K562 (cell line): ENCODE measurements around the gene ZNF74. TPM values are rescaled to one million over a fixed set of nuclear protein-coding genes. Genes with fewer than 3 reads are reported as not detected.

Experiments
- ATAC-seq: fragments of 200-7000 bp; cut with Tn5 transposase; 3 replicates; pipeline ENCODE4 v1.9.1; 2020; ENCODE audit warnings: moderate library complexity
- Bru-seq: library from RNA; stranded (reverse); fragments of 400-500 nt; gene quantifications from one replicate; lab custom pipeline; 2021; lab: Mats Ljungman, UMichigan
- BruChase-seq, 2 experiments: library from RNA; stranded (reverse); fragments of 400-500 nt; gene quantifications; one replicate each; lab custom pipeline; 2021; lab: Mats Ljungman, UMichigan
- BruUV-seq: library from RNA; stranded (reverse); fragments of 400-500 nt; replicated peaks from 2 replicates; lab custom pipeline; 2021; lab: Mats Ljungman, UMichigan
- CTCF ChIA-PET: fragments of 300-600 bp; formaldehyde crosslinking; extraction: SDS; loops from one replicate; lab custom pipeline; 2021; ENCODE audit warnings: low intra/inter-chr PET ratio; lab: Yijun Ruan, JAX
- POLR2A ChIA-PET: fragments of 300-600, 350-650 bp; sonication (Branson Sonifier 250); formaldehyde crosslinking; extraction: SDS; loops from one replicate; lab custom pipeline; 2021; ENCODE audit warnings: antibody characterized with exemption, inconsistent platforms; lab: Yijun Ruan, JAX
- DNase-seq, 4 experiments: peaks; one replicate each; pipeline versions ENCODE4 v3.0.0 to v3.0.0-alpha.2; 2011 to 2018; ENCODE audit warnings: low spot score in 3 of 4, mixed read lengths in 3 of 4; ENCODE audit errors: extremely low read depth in 1 of 4
- FAIRE-seq: peaks from 2 replicates; lab custom pipeline; 2011; peaks lifted over from hg19 to GRCh38; lab: Jason Lieb, UNC
- H2AFZ ChIP-seq: 2 replicates; pipeline ENCODE4 v1.6.0; 2011; ENCODE audit warnings: low read depth, low read length, control low read depth, inconsistent platforms
- H3K27ac ChIP-seq: fragments of 200-600 bp; 3 replicates; pipeline ENCODE4 v1.8.0; 2011; ENCODE audit warnings: low read depth, mild to moderate bottlenecking, control low read depth, inconsistent platforms, low read length, moderate library complexity, mixed read lengths; ENCODE audit errors: extremely low read depth
- H3K27me3 ChIP-seq, 2 experiments: fragments of 300-600 bp in 1 of 2; 2 replicates in 1 of 2; 3 replicates in 1 of 2; pipeline versions ENCODE4 v1.6.0 to v1.8.0; 2011; ENCODE audit warnings: inconsistent platforms in 2 of 2, low read length in 2 of 2, mild to moderate bottlenecking in 1 of 2, mixed read lengths in 1 of 2, moderate library complexity in 1 of 2; ENCODE audit not compliant: control insufficient read depth in 2 of 2, insufficient read depth in 2 of 2
- H3K36me3 ChIP-seq: fragments of 300-600 bp; 3 replicates; pipeline ENCODE4 v1.8.0; 2011; ENCODE audit warnings: mild to moderate bottlenecking, low read length, inconsistent platforms; ENCODE audit not compliant: control insufficient read depth, insufficient read depth
- H3K4me1 ChIP-seq, 2 experiments: fragments of 200-600 bp in 1 of 2; replicated peaks in 1 of 2; 2 replicates in 1 of 2; 3 replicates in 1 of 2; pipeline versions ENCODE4 v1.5.1 to v1.8.0; 2011; ENCODE audit warnings: inconsistent platforms in 2 of 2, low read length in 2 of 2, mild to moderate bottlenecking in 1 of 2, mixed read lengths in 1 of 2, moderate library complexity in 1 of 2; ENCODE audit not compliant: control insufficient read depth in 2 of 2, insufficient read depth in 2 of 2
- H3K4me2 ChIP-seq: 2 replicates; pipeline ENCODE4 v1.6.1; 2011; ENCODE audit warnings: low read length, control low read depth, inconsistent platforms, mixed read lengths; ENCODE audit not compliant: insufficient read depth
- H3K4me3 ChIP-seq: fragments of 200-600 bp; sonication (generic), shearing (Covaris generic); 2 replicates; pipeline ENCODE4 v1.5.1; 2016; ENCODE audit warnings: control low read depth, inconsistent platforms
- H3K79me2 ChIP-seq: fragments of 200-600 bp; 3 replicates; pipeline ENCODE4 v1.8.0; 2011; ENCODE audit warnings: low read length, inconsistent platforms; ENCODE audit not compliant: control insufficient read depth, insufficient read depth
- H3K9ac ChIP-seq, 2 experiments: 2 replicates each; pipeline versions ENCODE4 v1.6.0 to v1.6.1; 2011; ENCODE audit warnings: low read depth in 2 of 2, low read length in 2 of 2, control low read depth in 1 of 2, inconsistent platforms in 1 of 2, mild to moderate bottlenecking in 1 of 2, mixed read lengths in 1 of 2; ENCODE audit not compliant: insufficient read depth in 1 of 2
- H3K9me1 ChIP-seq: one replicate; pipeline ENCODE4 v1.6.0; 2011; ENCODE audit warnings: inconsistent platforms, mild to moderate bottlenecking, low read length, moderate library complexity; ENCODE audit not compliant: control insufficient read depth, insufficient read depth
- H3K9me3 ChIP-seq: replicated peaks from 2 replicates; pipeline ENCODE4 v1.5.1; 2011; ENCODE audit warnings: low read depth, low read length, inconsistent platforms; ENCODE audit not compliant: control insufficient read depth, insufficient read depth
- H4K20me1 ChIP-seq: replicated peaks from 2 replicates; pipeline ENCODE4 v1.6.1; 2011; ENCODE audit warnings: low read length, inconsistent platforms, mixed read lengths; ENCODE audit not compliant: control insufficient read depth, insufficient read depth
- BCL6 ChIP-seq: fragments of 250-450 bp; sonication (Bioruptor Pico); IDR thresholded peaks from 2 replicates; pipeline ENCODE4 v1.4.0; 2020
- CXXC5 ChIP-seq: fragments of 250-450 bp; sonication (Bioruptor Pico); IDR thresholded peaks from 2 replicates; pipeline ENCODE4 v1.8.0; 2022; ENCODE audit warnings: inconsistent platforms, mild to moderate bottlenecking, moderate library complexity
- EGR1 ChIP-seq: fragments of 450-650 bp; conservative IDR thresholded peaks from 2 replicates; pipeline ENCODE4 v1.6.1; 2017; ENCODE audit warnings: mild to moderate bottlenecking
- HDAC6 ChIP-seq: IDR thresholded peaks from 2 replicates; pipeline ENCODE4 v1.6.1; 2012; ENCODE audit warnings: low read depth, mild to moderate bottlenecking, control low read depth, inconsistent platforms, low read length, moderate library complexity
- MAFF ChIP-seq: IDR thresholded peaks from 2 replicates; pipeline ENCODE4 v1.6.1; 2012; ENCODE audit warnings: low read length, improper control_type of control experiment
- MXI1 ChIP-seq: IDR thresholded peaks from 2 replicates; pipeline ENCODE4 v1.6.1; 2011; ENCODE audit warnings: low read depth, mild to moderate bottlenecking, improper control_type of control experiment, low read length
- POLR2G ChIP-seq: fragments of 200-400 bp; formaldehyde crosslinking; IDR thresholded peaks from 2 replicates; pipeline ENCODE4 v1.6.1; 2017; ENCODE audit warnings: low read depth, mild to moderate bottlenecking, antibody characterized with exemption, low read length, moderate library complexity
- SPI1 ChIP-seq: IDR thresholded peaks from 2 replicates; pipeline ENCODE4 v1.6.1; 2011; ENCODE audit warnings: low read depth, low read length, control low read depth, borderline replicate concordance
- SUPT5H ChIP-seq: fragments of 450-650 bp; IDR thresholded peaks from 2 replicates; pipeline ENCODE4 v1.6.1; 2016
- TCF7 ChIP-seq: sonication (generic); IDR thresholded peaks from 2 replicates; pipeline ENCODE4 v1.6.1; 2016; ENCODE audit warnings: antibody characterized with exemption, borderline replicate concordance
- TEAD1 ChIP-seq, 2 experiments: fragments of 450-650 bp in 1 of 2; sonication (generic) in 1 of 2; formaldehyde crosslinking; IDR thresholded peaks; 2 replicates each; pipeline versions ENCODE4 v1.4.0 to v1.8.0; 2020 to 2022; ENCODE audit warnings: mild to moderate bottlenecking in 2 of 2, missing genetic modification reagents in 1 of 2
- ZNF253 ChIP-seq: fragments of 250-450 bp; sonication (Bioruptor Pico); conservative IDR thresholded peaks from 2 replicates; pipeline ENCODE4 v1.6.1; 2021; ENCODE audit warnings: mild to moderate bottlenecking
- ZNF324 ChIP-seq: fragments of 250-450 bp; sonication (Bioruptor Pico); IDR thresholded peaks from 2 replicates; pipeline ENCODE4 v1.4.0; 2020; ENCODE audit warnings: mild to moderate bottlenecking
- WGBS: fragments of 100-300 bp; shearing (Covaris generic); methylation state at CpG from one replicate; pipeline ENCODE4 v1.1.6; 2016; ENCODE audit warnings: low coverage, mixed read lengths; ENCODE audit not compliant: insufficient coverage; ENCODE audit errors: missing lambda C conversion rate; 5-methylcytosine and 5-hydroxymethylcytosine counted together
- in situ Hi-C: fragments of 300-500 bp; cut with MboI; formaldehyde crosslinking; loops from 4 replicates; pipeline ENCODE4 v1.15.0; 2018; ENCODE audit warnings: inconsistent platforms, mixed read lengths
- intact Hi-C: fragments of 100-400 bp; cut with micrococcal nuclease; formaldehyde crosslinking; loops from 2 replicates; pipeline ENCODE4 v1.14.2; 2022
- long read RNA-seq, 3 experiments: library from polyadenylated mRNA in 2 of 3; library from RNA in 1 of 3; unstranded in 2 of 3; stranded (forward) in 1 of 3; transcript quantifications; one replicate each; pipeline ENCODE4 v2.0.0, GENCODE V29; 2019 to 2022
- polyA minus RNA-seq, 3 experiments: library from RNA; depleted of rRNA, polyadenylated mRNA; stranded (reverse); fragments of >200 nt; gene quantifications; 2 replicates each; pipeline ENCODE4 v1.2.3, GENCODE V29; 2011
- polyA plus RNA-seq, 8 experiments: library from polyadenylated mRNA; depleted of rRNA in 4 of 8; stranded (reverse) in 5 of 8; unstranded in 3 of 8; fragments of >200 nt; fragmentation: Nextera tagmentation in 2 of 8; fragmentation: Illumina TruSeq in 1 of 8; extraction: Ambion mirVana in 2 of 8; extraction: Trizol in 1 of 8; gene quantifications; 2 replicates each; pipeline versions ENCODE4 v1.2.1 to v1.2.3, GENCODE V29; 2011 to 2014; ENCODE audit warnings: inconsistent platforms in 1 of 8, missing spikeins in 1 of 8
- total RNA-seq, 7 experiments: library from RNA; depleted of rRNA in 6 of 7; stranded (reverse); fragments of >200 nt in 6 of 7; fragmentation: Illumina TruSeq in 2 of 7; extraction: Trizol in 2 of 7; gene quantifications; 2 replicates each; pipeline versions ENCODE4 v1.2.1 to v1.2.3, GENCODE V29; 2011 to 2021; ENCODE audit warnings: low replicate concordance in 1 of 7
- TF ChIP-seq, protein P1 (sequence below): fragments of 450-650 bp; IDR thresholded peaks from 2 replicates; pipeline ENCODE4 v1.7.0; 2016; ENCODE audit warnings: borderline replicate concordance

The ZNF74 gene
- total RNA-seq (2011; cell fraction: chromatin; rRNA removed; ENCODE audit: low replicate concordance): 36.8 and 68.2 TPM in 2 replicates
- 55.4 and 63.2 TPM in 2 replicates for total RNA-seq (2011; cell fraction: nucleolus; rRNA removed)
- total RNA-seq (2011; cell fraction: nucleoplasm; rRNA removed): 50.2 and 53.7 TPM in 2 replicates
- total RNA-seq (2014; rRNA removed) (49.2 and 56.7 TPM in 2 replicates), total RNA-seq (2014; rRNA removed; fragmentation: Illumina TruSeq; extraction: Trizol) (17.4 and 20.5 TPM in 2 replicates), total RNA-seq (2015; rRNA removed; fragmentation: Illumina TruSeq; extraction: Trizol) (31.5 and 32.5 TPM in 2 replicates), total RNA-seq (2021) (53.5 and 55.7 TPM in 2 replicates), polyA plus RNA-seq (2011; rRNA removed) (33.8 and 49.7 TPM in 2 replicates), polyA plus RNA-seq (2014; fragmentation: Illumina TruSeq; extraction: Trizol) (22.8 and 24.5 TPM in 2 replicates), polyA plus RNA-seq (2014; fragmentation: Nextera tagmentation; extraction: Ambion mirVana) (1 to 10 TPM; 2.4 to 3.7 TPM), polyA plus RNA-seq (2014; rRNA removed) (37.1 and 62.8 TPM in 2 replicates), polyA minus RNA-seq (2011; rRNA and poly(A)+ RNA removed) (32.6 and 33.0 TPM in 2 replicates), Bru-seq, nascent RNA (percentile 87 among the genes with signal in this experiment), BruChase-seq, experiment 1, labeled RNA remaining after a 2-hour chase (percentile 84 among the genes with signal in this experiment), BruChase-seq, experiment 2, labeled RNA remaining after a 6-hour chase (percentile 84 among the genes with signal in this experiment)
- 56.9 and 67.4 TPM in 2 replicates for polyA plus RNA-seq (2011; cell fraction: cytosol; rRNA removed)
- 42.8 and 56.1 TPM in 2 replicates for polyA plus RNA-seq (2011; cell fraction: nucleus; rRNA removed)
- 31.5 and 39.9 TPM in 2 replicates for polyA plus RNA-seq (2012)
- 39.3 and 58.2 TPM in 2 replicates for polyA minus RNA-seq (2011; cell fraction: cytosol; rRNA and poly(A)+ RNA removed)
- polyA minus RNA-seq (2011; cell fraction: nucleus; rRNA and poly(A)+ RNA removed): 23.6 and 28.3 TPM in 2 replicates
- long read RNA-seq, experiment 1, transcript ZNF74-202 (5 exons, 3,159 nt): minor isoform, 34 of 220 reads
- long read RNA-seq, experiment 1, transcript ZNF74-203 (4 exons, 2,789 nt): major isoform, 58 of 220 reads
- long read RNA-seq, experiment 1, partial matches to known transcripts: 111 of 220 reads
- long read RNA-seq, experiment 1, other reads (novel, unspliced or antisense): 9 of 220 reads
- long read RNA-seq, experiment 2, transcript ZNF74-202 (5 exons, 3,159 nt): minor isoform, 9 of 68 reads
- long read RNA-seq, experiment 2, transcript ZNF74-203 (4 exons, 2,789 nt): major isoform, 23 of 68 reads
- long read RNA-seq, experiment 2, partial matches to known transcripts: 3 of 68 reads
- long read RNA-seq, experiment 2, other reads (novel, unspliced or antisense): 30 of 68 reads
- long read RNA-seq, experiment 3, transcript ZNF74-203 (4 exons, 2,789 nt): major isoform, 7 of 14 reads
- long read RNA-seq, experiment 3, partial matches to known transcripts: 0 of 14 reads
- long read RNA-seq, experiment 3, other reads (novel, unspliced or antisense): 4 of 14 reads

DNA sequence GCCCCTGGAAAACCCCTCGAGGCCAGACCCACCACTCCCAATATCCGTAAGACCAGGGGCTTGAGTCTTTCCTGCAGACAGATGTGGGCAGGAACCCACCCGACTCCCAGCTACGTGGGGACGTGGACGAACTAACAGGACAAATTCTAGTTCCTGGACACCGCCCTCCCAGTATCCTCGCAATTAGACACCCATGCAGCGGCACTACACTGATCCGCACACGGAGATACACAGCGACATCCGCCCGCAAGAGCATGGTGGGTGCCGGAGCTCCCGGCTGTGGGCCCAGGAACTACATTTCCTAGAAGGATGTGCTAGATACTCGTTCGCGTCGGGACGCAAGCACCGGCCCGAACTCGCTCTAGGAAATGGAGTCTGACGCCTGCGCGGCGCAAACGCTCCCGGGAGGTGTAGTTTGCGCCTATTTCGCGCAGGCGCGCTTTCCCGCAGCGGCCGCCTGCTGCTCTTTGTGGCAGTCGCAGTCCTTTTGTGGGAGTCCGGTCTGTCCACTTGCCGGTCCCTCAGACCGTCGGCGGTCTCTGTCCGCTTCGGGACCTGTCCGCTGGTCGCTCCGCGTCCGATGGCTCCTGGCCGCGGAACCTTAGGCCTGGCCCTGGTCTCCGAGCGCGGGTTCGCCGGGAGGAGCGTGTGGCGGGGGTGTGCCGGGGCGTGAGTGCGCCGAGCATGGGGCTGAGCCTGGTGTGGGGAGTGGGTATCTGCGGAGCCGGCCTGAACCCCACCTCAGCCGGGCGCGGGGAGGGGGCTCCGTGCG lies at the start of gene ZNF74:
Gene ZNF74, plus strand, starts transcription at position 447 of the 772 bp plus-strand sequence. CDS start 478 bp downstream, outside the sequence.
- peak; percentile 96 for ATAC-seq
- Histone ChIP-seq H3K79me2 (peaks cover 17% of the 10 kb centered on the region), H3K36me3 (peaks cover 7% of the 10 kb centered on the region; the same call in 1 of the 3 replicates), H3K27me3 (peaks cover 9 to 25% of the 10 kb centered on the region in 2 experiments), H3K4me3 (peak within 1 kb of the TSS; percentile 52), H4K20me1 (no peaks in the 10 kb centered on the region), H3K4me2 (peak within 1 kb of the TSS; percentile 90), H2AFZ (peak within 1 kb of the TSS; percentile 92), H3K27ac (peak within 1 kb of the TSS; percentile 62), H3K9me1 (no peaks in the 10 kb centered on the region), H3K9me3 (peaks cover 5% of the 10 kb centered on the region), H3K4me1 (peaks cover 16 to 35% of the 10 kb centered on the region in 2 experiments), H3K9ac (peak within 1 kb of the TSS; percentile 72 to 96)
- ChIA-PET POLR2A (interaction anchor here (0.6 to 7.0 kb wide), 20 partner anchors 9 to 1249 kb away, joined by 3 to 84 read pairs (median 4); partner anchors contain the start of genes DGCR6L and ESS2), CTCF (interaction anchor here (0.5 to 0.6 kb wide), 2 partner anchors 19 to 115 kb away, joined by 3 read pairs; no protein-coding TSS in a partner anchor)
- in situ Hi-C loops: loop anchor here (10.0 kb wide), 1 partner anchor 49 kb away; no protein-coding TSS in a partner anchor
- peak; percentile 93 for FAIRE-seq
- DNase-seq: peak; percentile 97 to 100 (median 98)
- intact Hi-C loops: loop anchor here (2.0 kb wide), 1 partner anchor 73 kb away; the partner anchor contains the start of gene DGCR6L
- no TSS peak for BruUV-seq
- 2% methylated on average over 71 of the region's 71 CpGs for WGBS
- TF ChIP-seq, protein P1, sequence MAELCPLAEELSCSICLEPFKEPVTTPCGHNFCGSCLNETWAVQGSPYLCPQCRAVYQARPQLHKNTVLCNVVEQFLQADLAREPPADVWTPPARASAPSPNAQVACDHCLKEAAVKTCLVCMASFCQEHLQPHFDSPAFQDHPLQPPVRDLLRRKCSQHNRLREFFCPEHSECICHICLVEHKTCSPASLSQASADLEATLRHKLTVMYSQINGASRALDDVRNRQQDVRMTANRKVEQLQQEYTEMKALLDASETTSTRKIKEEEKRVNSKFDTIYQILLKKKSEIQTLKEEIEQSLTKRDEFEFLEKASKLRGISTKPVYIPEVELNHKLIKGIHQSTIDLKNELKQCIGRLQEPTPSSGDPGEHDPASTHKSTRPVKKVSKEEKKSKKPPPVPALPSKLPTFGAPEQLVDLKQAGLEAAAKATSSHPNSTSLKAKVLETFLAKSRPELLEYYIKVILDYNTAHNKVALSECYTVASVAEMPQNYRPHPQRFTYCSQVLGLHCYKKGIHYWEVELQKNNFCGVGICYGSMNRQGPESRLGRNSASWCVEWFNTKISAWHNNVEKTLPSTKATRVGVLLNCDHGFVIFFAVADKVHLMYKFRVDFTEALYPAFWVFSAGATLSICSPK: no peak
- TF ChIP-seq POLR2G: peak; percentile 100
- TF ChIP-seq MAFF: no peak
- no peak; the same call in 1 of the 2 replicates for TF ChIP-seq MXI1
- no peak; the same call in 1 of the 2 replicates for TF ChIP-seq HDAC6
- 0 out of 2 replicates have a peak, but pooled peaks have one; percentile 34 for TF ChIP-seq SPI1
- no peak for TF ChIP-seq EGR1
- no peak; the same call in 1 of the 2 replicates for TF ChIP-seq ZNF324
- peak in 1 of 2 experiments; percentile 69; a peak in 2 of 4 replicates for TF ChIP-seq TEAD1 (CRISPR knock-in tag; IDR thresholded peaks at IDR 0.05)
- TF ChIP-seq ZNF253 (CRISPR knock-in tag): no peak; the same call in 1 of the 2 replicates
- no peak for TF ChIP-seq SUPT5H
- TF ChIP-seq CXXC5 (CRISPR knock-in tag): peak; percentile 100
- TF ChIP-seq BCL6 (CRISPR knock-in tag): peak; percentile 97
- no peak for TF ChIP-seq TCF7
